HepG2 (cell line): Measurements from ENCODE around the gene FGF18. TPM values are rescaled to one million over a fixed set of nuclear protein-coding genes. Genes with fewer than 3 reads are reported as not detected.
"Not testable (repeated sequence)": the region's sequence is repeated elsewhere in the genome, so short reads cannot be mapped to it uniquely, and the experiment has no call there.

Experiments used
- ATAC-seq: fragments of 200-7000 bp; cut with Tn5 transposase; 3 replicates; pipeline ENCODE4 v1.9.1; 2020; ENCODE audit warnings: mild to moderate bottlenecking, moderate library complexity
- BruUV-seq: library from RNA; stranded (reverse); fragments of 400-500 nt; replicated peaks from 2 replicates; lab custom pipeline; 2021; lab: Mats Ljungman, UMichigan
- CTCF ChIA-PET: fragments of 300-600 bp; formaldehyde crosslinking; extraction: SDS; loops from one replicate; lab custom pipeline; 2021; ENCODE audit warnings: low total read pairs, inconsistent platforms, low intra/inter-chr PET ratio; lab: Yijun Ruan, JAX
- POLR2A ChIA-PET: fragments of 350-600 bp; sonication (Branson Sonifier 250); formaldehyde crosslinking; loops from one replicate; lab custom pipeline; 2020; ENCODE audit warnings: antibody characterized with exemption, inconsistent platforms; lab: Yijun Ruan, JAX
- DNase-seq: peaks from one replicate; pipeline ENCODE4 v3.0.0-alpha.2; 2015; ENCODE audit warnings: low spot score
- FAIRE-seq: peaks from 3 replicates; lab custom pipeline; 2011; peaks lifted over from hg19 to GRCh38; lab: Jason Lieb, UNC
- H2AFZ ChIP-seq: one replicate; pipeline ENCODE4 v1.6.1; 2011; ENCODE audit warnings: low read length, inconsistent platforms
- H3K27ac ChIP-seq: fragments of 300-600 bp; 3 replicates; pipeline ENCODE4 v1.8.0; 2011; ENCODE audit warnings: mixed run types, mild to moderate bottlenecking, mixed read lengths, low read length, inconsistent platforms; ENCODE audit not compliant: insufficient read depth; ENCODE audit errors: extremely low read length
- H3K27me3 ChIP-seq, 2 experiments: fragments of 200-600 bp in 1 of 2; 2 replicates in 1 of 2; 3 replicates in 1 of 2; pipeline versions ENCODE4 v1.6.0 to v1.8.0; 2011; ENCODE audit warnings: low read length in 2 of 2, mild to moderate bottlenecking in 2 of 2, moderate library complexity in 2 of 2, inconsistent platforms in 1 of 2; ENCODE audit not compliant: insufficient read depth in 2 of 2, control insufficient read depth in 1 of 2
- H3K36me3 ChIP-seq, 2 experiments: fragments of 200-600 bp in 1 of 2; replicated peaks in 1 of 2; 2 replicates in 1 of 2; 3 replicates in 1 of 2; pipeline versions ENCODE4 v1.5.1 to v1.8.0; 2011; ENCODE audit warnings: low read length in 2 of 2, inconsistent platforms in 1 of 2; ENCODE audit not compliant: insufficient read depth in 2 of 2, control insufficient read depth in 1 of 2
- H3K4me1 ChIP-seq: 2 replicates; pipeline ENCODE4 v1.5.1; 2012; ENCODE audit warnings: low read length, inconsistent platforms; ENCODE audit not compliant: insufficient read depth
- H3K4me2 ChIP-seq: 2 replicates; pipeline ENCODE4 v1.6.0; 2011; ENCODE audit warnings: low read depth, low read length, inconsistent platforms
- H3K4me3 ChIP-seq, 3 experiments: fragments of 200-600 bp in 1 of 3; sonication (generic), shearing (Covaris generic) in 1 of 3; replicated peaks in 1 of 3; 2 replicates each; pipeline ENCODE4 v1.5.1; 2011 to 2016; ENCODE audit warnings: low read length in 3 of 3, inconsistent platforms in 2 of 3, low read depth in 2 of 3, mild to moderate bottlenecking in 2 of 3, control low read depth in 1 of 3, mixed read lengths in 1 of 3; ENCODE audit not compliant: insufficient read depth in 1 of 3
- H3K79me2 ChIP-seq: one replicate; pipeline ENCODE4 v1.6.1; 2011; ENCODE audit warnings: low read length, inconsistent platforms; ENCODE audit not compliant: insufficient read depth
- H3K9ac ChIP-seq: 2 replicates; pipeline ENCODE4 v1.6.0; 2011; ENCODE audit warnings: mild to moderate bottlenecking, low read depth, low read length, inconsistent platforms; ENCODE audit not compliant: insufficient read depth
- H3K9me3 ChIP-seq: 2 replicates; pipeline ENCODE4 v1.5.1; 2012; ENCODE audit warnings: mild to moderate bottlenecking, low read length
- H4K20me1 ChIP-seq: 2 replicates; pipeline ENCODE4 v1.6.0; 2011; ENCODE audit warnings: inconsistent platforms, mild to moderate bottlenecking, low read length, moderate library complexity; ENCODE audit not compliant: insufficient read depth
- ADNP ChIP-seq: sonication (generic); formaldehyde crosslinking; IDR thresholded peaks from 2 replicates; pipeline ENCODE4 v1.4.0; 2020; ENCODE audit warnings: missing genetic modification reagents
- ELF3 ChIP-seq: IDR thresholded peaks from 2 replicates; pipeline ENCODE4 v1.6.1; 2016; ENCODE audit warnings: missing genetic modification reagents, missing compliant biosample characterization
- ZNF432 ChIP-seq: sonication (generic); formaldehyde crosslinking; IDR thresholded peaks from 2 replicates; pipeline ENCODE4 v1.5.0; 2020; ENCODE audit warnings: missing genetic modification reagents, mild to moderate bottlenecking, borderline replicate concordance
- WGBS: methylation state at CpG from one replicate; pipeline ENCODE4 v1.1.6; 2017; ENCODE audit warnings: low lambda C conversion rate; 5-methylcytosine and 5-hydroxymethylcytosine counted together
- in situ Hi-C: cut with HindIII; loops from 2 replicates; pipeline ENCODE4 v1.10.0; 2017; ENCODE audit warnings: low pct_unique_long_range_greater_than_20kb; ENCODE audit not compliant: extremely low pct_ligation_motif_present
- intact Hi-C: fragments of 100-400 bp; cut with micrococcal nuclease; formaldehyde crosslinking; loops from one replicate; pipeline ENCODE4 v1.10.0; 2022; ENCODE audit not compliant: unreplicated experiment
- polyA plus RNA-seq, 8 experiments: library from polyadenylated mRNA; depleted of rRNA in 3 of 8; stranded (reverse) in 7 of 8; unstranded in 1 of 8; fragments of >200 nt; fragmentation: Illumina TruSeq in 4 of 8; extraction: Trizol in 4 of 8; gene quantifications; 2 replicates each; pipeline versions ENCODE4 v1.2.1 to v1.2.3, GENCODE V29; 2011 to 2016; ENCODE audit warnings: low read depth in 4 of 8, missing spikeins in 1 of 8, mixed read lengths in 1 of 8; ENCODE audit not compliant: insufficient read depth in 1 of 8
- total RNA-seq, 5 experiments: library from RNA; depleted of rRNA; stranded (reverse); fragments of >200 nt; fragmentation: Illumina TruSeq; extraction: Trizol; gene quantifications; 2 replicates each; pipeline ENCODE4 v1.2.3, GENCODE V29; 2016; ENCODE audit warnings: low read depth in 1 of 5
- TF ChIP-seq, protein P1 (sequence below): sonication (generic); formaldehyde crosslinking; IDR thresholded peaks from 2 replicates; pipeline ENCODE4 v1.5.0; 2020; ENCODE audit warnings: missing genetic modification reagents, mild to moderate bottlenecking, borderline replicate concordance

Gene FGF18
- total and polyA plus RNA-seq, 2 of the 13 experiments (the other 11 are each of a cell fraction or from before 2014, with no cell fraction given): not detected

DNA sequence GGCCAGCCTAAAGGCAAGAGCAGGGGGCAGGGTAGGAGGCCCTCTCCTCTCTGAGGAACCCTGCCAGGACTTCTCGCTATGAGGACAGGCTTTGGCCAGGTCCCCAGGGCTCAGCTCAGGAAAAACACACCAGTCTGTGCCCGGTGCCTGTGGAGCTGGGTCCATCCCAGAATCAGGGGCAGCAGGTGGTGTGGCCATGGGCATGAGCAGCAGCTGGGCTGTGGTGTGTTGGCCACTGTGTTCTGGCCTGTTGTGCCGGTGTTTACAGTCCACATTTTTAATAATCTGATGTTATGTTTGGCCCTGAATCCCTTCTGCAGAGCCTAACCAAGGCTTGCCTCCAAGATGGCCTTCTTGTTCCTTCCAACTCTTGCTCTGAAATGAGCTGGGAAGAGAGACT is 77.0 kb downstream of the FGF18 start:
- H3K9me3 ChIP-seq: no peaks in the 10 kb centered on the region
- WGBS: no CpG with 5 or more reads among the region's 3 CpGs
- H3K36me3 ChIP-seq: no peaks in the 10 kb centered on the region
- no peak for FAIRE-seq
- POLR2A ChIA-PET: no interaction called here
- CTCF ChIA-PET: no interaction called here
- no peaks in the 10 kb centered on the region; a peak in 2 of 5 replicates for H3K27me3 ChIP-seq
- intact Hi-C loops (no loop called here), in situ Hi-C loops (no loop called here)
- BruUV-seq: no TSS peak
- H3K79me2 ChIP-seq: no peaks in the 10 kb centered on the region
- H2AFZ ChIP-seq: no peak overlapping the region
- no peak for ATAC-seq
- no peak for TF ChIP-seq ADNP (CRISPR knock-in tag)
- no peak for TF ChIP-seq ZNF432 (CRISPR knock-in tag)
- no peak for TF ChIP-seq ELF3 (CRISPR knock-in tag)
- TF ChIP-seq, protein P1, sequence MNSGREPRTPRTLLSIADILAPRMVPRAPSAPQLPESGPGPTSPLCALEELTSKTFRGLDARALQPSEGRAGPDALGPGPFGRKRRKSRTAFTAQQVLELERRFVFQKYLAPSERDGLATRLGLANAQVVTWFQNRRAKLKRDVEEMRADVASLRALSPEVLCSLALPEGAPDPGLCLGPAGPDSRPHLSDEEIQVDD (CRISPR knock-in tag): no peak
- H3K4me3 ChIP-seq: no peak overlapping the region
- no peak for DNase-seq
- no peak overlapping the region for H3K9ac ChIP-seq
- no peak overlapping the region for H3K4me2 ChIP-seq
- H3K27ac ChIP-seq: no peak overlapping the region
- H3K4me1 ChIP-seq: peaks cover 14% of the 10 kb centered on the region
- no peaks in the 10 kb centered on the region for H4K20me1 ChIP-seq

DNA sequence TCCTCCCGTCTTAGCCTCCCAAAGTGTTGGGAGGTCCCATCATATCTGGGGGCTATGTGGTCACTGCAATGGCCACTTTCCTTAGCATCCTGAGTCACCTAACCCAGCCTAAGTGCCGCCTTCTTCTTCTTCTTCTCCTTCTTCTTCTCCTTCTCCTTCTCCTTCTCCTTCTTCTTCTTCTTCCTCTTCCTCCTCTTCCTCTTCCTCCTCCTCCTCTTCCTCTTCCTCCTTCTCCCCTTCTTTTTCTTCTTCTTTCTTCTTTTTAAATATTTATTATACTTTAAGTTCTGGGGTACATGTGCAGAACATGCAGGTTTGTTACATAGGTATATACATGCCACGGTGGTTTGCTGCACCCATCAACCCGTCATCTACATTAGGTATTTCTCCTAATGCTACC is 78.0 kb downstream of the FGF18 start:
- in situ Hi-C loops, H3K9ac ChIP-seq, H3K9me3 ChIP-seq, H3K36me3 ChIP-seq, H3K27ac ChIP-seq, intact Hi-C loops, FAIRE-seq, H3K4me3 ChIP-seq, H3K79me2 ChIP-seq, DNase-seq, BruUV-seq, ATAC-seq, H2AFZ ChIP-seq, H3K27me3 ChIP-seq, H4K20me1 ChIP-seq, CTCF ChIA-PET, H3K4me2 ChIP-seq, POLR2A ChIA-PET: not testable (repeated sequence)
- H3K4me1 ChIP-seq: peaks cover 14% of the 10 kb centered on the region
- 51% methylated on average over 4 of the region's 4 CpGs for WGBS
